Measurements from ENCODE around the gene FAM222B. TPM values are rescaled to one million over a fixed set of nuclear protein-coding genes. Genes with fewer than 3 reads are reported as not detected.

The FAM222B gene
- total and polyA plus RNA-seq, 9 of the 15 experiments (the other 6 are each of a cell fraction or from before 2014, with no cell fraction given), result 4.0 to 34.6 (median 7.5) TPM

DNA sequence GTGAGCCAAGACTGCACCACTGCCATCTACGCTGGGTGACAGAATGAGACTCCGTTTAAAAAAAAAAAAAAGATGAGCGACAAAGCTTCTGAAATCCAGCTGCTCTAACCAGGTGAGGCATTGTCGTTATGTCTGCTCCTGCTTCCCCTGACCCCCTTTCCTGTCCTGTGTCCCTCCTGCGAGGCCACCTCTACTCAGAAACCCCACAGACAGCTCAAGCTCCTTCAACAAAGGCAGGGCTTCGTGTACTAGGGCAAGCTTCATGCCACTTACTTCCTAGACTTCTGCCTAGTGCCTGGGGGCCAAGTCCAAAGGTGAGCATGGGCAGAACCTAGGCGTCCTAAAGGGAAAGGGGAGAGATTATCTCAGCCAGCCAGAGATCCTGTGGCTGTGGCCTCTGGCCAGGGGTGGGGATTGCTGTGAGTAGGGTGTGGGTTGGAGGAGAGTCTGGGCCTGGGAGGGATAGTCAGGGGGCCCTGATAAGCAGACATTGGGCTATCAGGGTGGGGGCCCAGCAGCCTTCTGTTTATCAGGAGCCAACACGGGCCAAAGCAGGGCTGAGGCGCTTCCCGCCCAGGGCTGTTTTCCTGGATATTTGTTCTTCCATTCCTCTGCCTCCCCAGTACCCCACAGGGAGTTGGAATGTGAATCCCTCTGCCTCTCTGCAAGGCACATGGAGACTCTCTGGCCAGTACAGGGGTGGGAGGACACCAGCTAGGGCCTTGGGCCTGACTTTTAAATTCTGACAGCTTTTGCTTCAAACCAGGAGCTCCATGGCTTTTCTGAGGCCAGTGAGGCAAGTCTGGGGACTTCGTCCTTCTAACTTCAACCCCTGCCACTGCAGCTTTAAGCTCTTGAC, 22.6 kb upstream of the FAM222B start (continued):
- TF ChIP-seq POLR2AphosphoS2 (IDR thresholded peaks at IDR 0.05; ENCODE audit: low read length), result no peak
- TF ChIP-seq, protein P1, sequence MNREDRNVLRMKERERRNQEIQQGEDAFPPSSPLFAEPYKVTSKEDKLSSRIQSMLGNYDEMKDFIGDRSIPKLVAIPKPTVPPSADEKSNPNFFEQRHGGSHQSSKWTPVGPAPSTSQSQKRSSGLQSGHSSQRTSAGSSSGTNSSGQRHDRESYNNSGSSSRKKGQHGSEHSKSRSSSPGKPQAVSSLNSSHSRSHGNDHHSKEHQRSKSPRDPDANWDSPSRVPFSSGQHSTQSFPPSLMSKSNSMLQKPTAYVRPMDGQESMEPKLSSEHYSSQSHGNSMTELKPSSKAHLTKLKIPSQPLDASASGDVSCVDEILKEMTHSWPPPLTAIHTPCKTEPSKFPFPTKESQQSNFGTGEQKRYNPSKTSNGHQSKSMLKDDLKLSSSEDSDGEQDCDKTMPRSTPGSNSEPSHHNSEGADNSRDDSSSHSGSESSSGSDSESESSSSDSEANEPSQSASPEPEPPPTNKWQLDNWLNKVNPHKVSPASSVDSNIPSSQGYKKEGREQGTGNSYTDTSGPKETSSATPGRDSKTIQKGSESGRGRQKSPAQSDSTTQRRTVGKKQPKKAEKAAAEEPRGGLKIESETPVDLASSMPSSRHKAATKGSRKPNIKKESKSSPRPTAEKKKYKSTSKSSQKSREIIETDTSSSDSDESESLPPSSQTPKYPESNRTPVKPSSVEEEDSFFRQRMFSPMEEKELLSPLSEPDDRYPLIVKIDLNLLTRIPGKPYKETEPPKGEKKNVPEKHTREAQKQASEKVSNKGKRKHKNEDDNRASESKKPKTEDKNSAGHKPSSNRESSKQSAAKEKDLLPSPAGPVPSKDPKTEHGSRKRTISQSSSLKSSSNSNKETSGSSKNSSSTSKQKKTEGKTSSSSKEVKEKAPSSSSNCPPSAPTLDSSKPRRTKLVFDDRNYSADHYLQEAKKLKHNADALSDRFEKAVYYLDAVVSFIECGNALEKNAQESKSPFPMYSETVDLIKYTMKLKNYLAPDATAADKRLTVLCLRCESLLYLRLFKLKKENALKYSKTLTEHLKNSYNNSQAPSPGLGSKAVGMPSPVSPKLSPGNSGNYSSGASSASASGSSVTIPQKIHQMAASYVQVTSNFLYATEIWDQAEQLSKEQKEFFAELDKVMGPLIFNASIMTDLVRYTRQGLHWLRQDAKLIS (CRISPR knock-in tag; IDR thresholded peaks at IDR 0.05), result no peak
- TF ChIP-seq FOSL1 (tag; conservative IDR thresholded peaks at IDR 0.05), result peak; percentile 81
- TF ChIP-seq, protein P2, sequence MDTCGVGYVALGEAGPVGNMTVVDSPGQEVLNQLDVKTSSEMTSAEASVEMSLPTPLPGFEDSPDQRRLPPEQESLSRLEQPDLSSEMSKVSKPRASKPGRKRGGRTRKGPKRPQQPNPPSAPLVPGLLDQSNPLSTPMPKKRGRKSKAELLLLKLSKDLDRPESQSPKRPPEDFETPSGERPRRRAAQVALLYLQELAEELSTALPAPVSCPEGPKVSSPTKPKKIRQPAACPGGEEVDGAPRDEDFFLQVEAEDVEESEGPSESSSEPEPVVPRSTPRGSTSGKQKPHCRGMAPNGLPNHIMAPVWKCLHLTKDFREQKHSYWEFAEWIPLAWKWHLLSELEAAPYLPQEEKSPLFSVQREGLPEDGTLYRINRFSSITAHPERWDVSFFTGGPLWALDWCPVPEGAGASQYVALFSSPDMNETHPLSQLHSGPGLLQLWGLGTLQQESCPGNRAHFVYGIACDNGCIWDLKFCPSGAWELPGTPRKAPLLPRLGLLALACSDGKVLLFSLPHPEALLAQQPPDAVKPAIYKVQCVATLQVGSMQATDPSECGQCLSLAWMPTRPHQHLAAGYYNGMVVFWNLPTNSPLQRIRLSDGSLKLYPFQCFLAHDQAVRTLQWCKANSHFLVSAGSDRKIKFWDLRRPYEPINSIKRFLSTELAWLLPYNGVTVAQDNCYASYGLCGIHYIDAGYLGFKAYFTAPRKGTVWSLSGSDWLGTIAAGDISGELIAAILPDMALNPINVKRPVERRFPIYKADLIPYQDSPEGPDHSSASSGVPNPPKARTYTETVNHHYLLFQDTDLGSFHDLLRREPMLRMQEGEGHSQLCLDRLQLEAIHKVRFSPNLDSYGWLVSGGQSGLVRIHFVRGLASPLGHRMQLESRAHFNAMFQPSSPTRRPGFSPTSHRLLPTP (IDR thresholded peaks at IDR 0.05; ENCODE audit: borderline replicate concordance, extremely low read depth, insufficient read length), result no peak
- TF ChIP-seq EGR1 (conservative IDR thresholded peaks at IDR 0.05), result peak; percentile 91
- TF ChIP-seq, protein P3, sequence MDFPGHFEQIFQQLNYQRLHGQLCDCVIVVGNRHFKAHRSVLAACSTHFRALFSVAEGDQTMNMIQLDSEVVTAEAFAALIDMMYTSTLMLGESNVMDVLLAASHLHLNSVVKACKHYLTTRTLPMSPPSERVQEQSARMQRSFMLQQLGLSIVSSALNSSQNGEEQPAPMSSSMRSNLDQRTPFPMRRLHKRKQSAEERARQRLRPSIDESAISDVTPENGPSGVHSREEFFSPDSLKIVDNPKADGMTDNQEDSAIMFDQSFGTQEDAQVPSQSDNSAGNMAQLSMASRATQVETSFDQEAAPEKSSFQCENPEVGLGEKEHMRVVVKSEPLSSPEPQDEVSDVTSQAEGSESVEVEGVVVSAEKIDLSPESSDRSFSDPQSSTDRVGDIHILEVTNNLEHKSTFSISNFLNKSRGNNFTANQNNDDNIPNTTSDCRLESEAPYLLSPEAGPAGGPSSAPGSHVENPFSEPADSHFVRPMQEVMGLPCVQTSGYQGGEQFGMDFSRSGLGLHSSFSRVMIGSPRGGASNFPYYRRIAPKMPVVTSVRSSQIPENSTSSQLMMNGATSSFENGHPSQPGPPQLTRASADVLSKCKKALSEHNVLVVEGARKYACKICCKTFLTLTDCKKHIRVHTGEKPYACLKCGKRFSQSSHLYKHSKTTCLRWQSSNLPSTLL (IDR thresholded peaks at IDR 0.05), result no peak
- TF ChIP-seq, protein P4, sequence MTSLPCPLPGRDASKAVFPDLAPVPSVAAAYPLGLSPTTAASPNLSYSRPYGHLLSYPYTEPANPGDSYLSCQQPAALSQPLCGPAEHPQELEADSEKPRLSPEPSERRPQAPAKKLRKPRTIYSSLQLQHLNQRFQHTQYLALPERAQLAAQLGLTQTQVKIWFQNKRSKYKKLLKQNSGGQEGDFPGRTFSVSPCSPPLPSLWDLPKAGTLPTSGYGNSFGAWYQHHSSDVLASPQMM (CRISPR knock-in tag; IDR thresholded peaks at IDR 0.05), result no peak
- TF ChIP-seq SNIP1 (IDR thresholded peaks at IDR 0.05; ENCODE audit: low read depth), result no peak
- TF ChIP-seq RUNX1 (IDR thresholded peaks at IDR 0.05; ENCODE audit: low read depth), result peak; percentile 94
- no peak for TF ChIP-seq ZC3H4 (CRISPR knock-in tag; IDR thresholded peaks at IDR 0.05; ENCODE audit: borderline replicate concordance)
- no peak for TF ChIP-seq BMI1 (IDR thresholded peaks at IDR 0.05; ENCODE audit: low read length)
- TF ChIP-seq, protein P5, sequence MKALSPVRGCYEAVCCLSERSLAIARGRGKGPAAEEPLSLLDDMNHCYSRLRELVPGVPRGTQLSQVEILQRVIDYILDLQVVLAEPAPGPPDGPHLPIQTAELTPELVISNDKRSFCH (CRISPR knock-in tag; IDR thresholded peaks at IDR 0.05), result no peak
- TF ChIP-seq, protein P5 (tag; IDR thresholded peaks at IDR 0.05), result peak; percentile 94
- TF ChIP-seq KAT2B (IDR thresholded peaks at IDR 0.05; ENCODE audit: low read depth, low read length), result no peak
- no peak for TF ChIP-seq ZNF408 (CRISPR knock-in tag; IDR thresholded peaks at IDR 0.05; ENCODE audit: low read depth)
- 0 out of 2 replicates have a peak, but pooled peaks have one; percentile 56 for TF ChIP-seq ZNF24 (IDR thresholded peaks at IDR 0.05)
- TF ChIP-seq NCOA6 (IDR thresholded peaks at IDR 0.05), result no peak

Data from K562 (cell line).